ENCODE results near the gene TGFBR3L. TPM values are rescaled to one million over a fixed set of nuclear protein-coding genes. Genes with fewer than 3 reads are reported as not detected.

The TGFBR3L gene
- total and polyA plus RNA-seq, 10 of the 15 experiments (the other 5 are each of a cell fraction or from before 2014, with no cell fraction given): 0.20 to 0.23 TPM; not detected in 8

DNA sequence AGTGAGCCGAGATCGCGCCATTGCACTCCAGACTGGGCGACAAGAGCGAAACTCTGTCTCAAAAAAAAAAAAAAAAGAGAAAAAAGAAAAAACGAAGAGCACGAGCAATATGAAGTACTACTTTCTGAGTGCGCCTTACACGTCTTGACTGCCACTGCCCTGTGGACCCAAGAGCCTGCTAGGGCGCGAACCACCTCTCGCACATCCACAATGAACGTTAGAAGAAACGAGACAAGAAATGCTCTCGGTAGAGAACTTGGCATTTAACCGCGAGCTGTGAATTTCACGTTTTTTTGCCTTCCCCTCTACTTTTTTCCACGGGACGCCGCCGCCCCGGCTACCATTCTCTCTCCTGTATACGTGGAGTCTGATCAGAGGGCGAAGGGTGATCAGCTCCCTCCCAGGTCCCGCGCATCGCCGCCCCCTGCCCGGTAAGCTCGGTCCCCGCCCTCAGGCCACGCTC lies 28.4 kb downstream of the TGFBR3L start (continued):
- TF ChIP-seq, protein P1, sequence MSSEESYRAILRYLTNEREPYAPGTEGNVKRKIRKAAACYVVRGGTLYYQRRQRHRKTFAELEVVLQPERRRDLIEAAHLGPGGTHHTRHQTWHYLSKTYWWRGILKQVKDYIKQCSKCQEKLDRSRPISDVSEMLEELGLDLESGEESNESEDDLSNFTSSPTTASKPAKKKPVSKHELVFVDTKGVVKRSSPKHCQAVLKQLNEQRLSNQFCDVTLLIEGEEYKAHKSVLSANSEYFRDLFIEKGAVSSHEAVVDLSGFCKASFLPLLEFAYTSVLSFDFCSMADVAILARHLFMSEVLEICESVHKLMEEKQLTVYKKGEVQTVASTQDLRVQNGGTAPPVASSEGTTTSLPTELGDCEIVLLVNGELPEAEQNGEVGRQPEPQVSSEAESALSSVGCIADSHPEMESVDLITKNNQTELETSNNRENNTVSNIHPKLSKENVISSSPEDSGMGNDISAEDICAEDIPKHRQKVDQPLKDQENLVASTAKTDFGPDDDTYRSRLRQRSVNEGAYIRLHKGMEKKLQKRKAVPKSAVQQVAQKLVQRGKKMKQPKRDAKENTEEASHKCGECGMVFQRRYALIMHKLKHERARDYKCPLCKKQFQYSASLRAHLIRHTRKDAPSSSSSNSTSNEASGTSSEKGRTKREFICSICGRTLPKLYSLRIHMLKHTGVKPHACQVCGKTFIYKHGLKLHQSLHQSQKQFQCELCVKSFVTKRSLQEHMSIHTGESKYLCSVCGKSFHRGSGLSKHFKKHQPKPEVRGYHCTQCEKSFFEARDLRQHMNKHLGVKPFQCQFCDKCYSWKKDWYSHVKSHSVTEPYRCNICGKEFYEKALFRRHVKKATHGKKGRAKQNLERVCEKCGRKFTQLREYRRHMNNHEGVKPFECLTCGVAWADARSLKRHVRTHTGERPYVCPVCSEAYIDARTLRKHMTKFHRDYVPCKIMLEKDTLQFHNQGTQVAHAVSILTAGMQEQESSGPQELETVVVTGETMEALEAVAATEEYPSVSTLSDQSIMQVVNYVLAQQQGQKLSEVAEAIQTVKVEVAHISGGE (CRISPR knock-in tag; IDR thresholded peaks at IDR 0.05): no peak
- TF ChIP-seq, protein P2, sequence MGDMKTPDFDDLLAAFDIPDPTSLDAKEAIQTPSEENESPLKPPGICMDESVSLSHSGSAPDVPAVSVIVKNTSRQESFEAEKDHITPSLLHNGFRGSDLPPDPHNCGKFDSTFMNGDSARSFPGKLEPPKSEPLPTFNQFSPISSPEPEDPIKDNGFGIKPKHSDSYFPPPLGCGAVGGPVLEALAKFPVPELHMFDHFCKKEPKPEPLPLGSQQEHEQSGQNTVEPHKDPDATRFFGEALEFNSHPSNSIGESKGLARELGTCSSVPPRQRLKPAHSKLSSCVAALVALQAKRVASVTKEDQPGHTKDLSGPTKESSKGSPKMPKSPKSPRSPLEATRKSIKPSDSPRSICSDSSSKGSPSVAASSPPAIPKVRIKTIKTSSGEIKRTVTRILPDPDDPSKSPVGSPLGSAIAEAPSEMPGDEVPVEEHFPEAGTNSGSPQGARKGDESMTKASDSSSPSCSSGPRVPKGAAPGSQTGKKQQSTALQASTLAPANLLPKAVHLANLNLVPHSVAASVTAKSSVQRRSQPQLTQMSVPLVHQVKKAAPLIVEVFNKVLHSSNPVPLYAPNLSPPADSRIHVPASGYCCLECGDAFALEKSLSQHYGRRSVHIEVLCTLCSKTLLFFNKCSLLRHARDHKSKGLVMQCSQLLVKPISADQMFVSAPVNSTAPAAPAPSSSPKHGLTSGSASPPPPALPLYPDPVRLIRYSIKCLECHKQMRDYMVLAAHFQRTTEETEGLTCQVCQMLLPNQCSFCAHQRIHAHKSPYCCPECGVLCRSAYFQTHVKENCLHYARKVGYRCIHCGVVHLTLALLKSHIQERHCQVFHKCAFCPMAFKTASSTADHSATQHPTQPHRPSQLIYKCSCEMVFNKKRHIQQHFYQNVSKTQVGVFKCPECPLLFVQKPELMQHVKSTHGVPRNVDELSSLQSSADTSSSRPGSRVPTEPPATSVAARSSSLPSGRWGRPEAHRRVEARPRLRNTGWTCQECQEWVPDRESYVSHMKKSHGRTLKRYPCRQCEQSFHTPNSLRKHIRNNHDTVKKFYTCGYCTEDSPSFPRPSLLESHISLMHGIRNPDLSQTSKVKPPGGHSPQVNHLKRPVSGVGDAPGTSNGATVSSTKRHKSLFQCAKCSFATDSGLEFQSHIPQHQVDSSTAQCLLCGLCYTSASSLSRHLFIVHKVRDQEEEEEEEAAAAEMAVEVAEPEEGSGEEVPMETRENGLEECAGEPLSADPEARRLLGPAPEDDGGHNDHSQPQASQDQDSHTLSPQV (IDR thresholded peaks at IDR 0.05): no peak
- TF ChIP-seq ATF7 (IDR thresholded peaks at IDR 0.05; ENCODE audit: low read depth) (no peak), ETV6 (conservative IDR thresholded peaks at IDR 0.05 in 1 of 2, IDR thresholded peaks at IDR 0.05 in 1 of 2; ENCODE audit: borderline replicate concordance in 1 of 2, low read depth in 1 of 2) (no peak), SUZ12 (IDR thresholded peaks at IDR 0.05; ENCODE audit: unreplicated experiment) (no peak), TCF7 (IDR thresholded peaks at IDR 0.05; ENCODE audit: borderline replicate concordance) (no peak)
- TF ChIP-seq, protein P3, sequence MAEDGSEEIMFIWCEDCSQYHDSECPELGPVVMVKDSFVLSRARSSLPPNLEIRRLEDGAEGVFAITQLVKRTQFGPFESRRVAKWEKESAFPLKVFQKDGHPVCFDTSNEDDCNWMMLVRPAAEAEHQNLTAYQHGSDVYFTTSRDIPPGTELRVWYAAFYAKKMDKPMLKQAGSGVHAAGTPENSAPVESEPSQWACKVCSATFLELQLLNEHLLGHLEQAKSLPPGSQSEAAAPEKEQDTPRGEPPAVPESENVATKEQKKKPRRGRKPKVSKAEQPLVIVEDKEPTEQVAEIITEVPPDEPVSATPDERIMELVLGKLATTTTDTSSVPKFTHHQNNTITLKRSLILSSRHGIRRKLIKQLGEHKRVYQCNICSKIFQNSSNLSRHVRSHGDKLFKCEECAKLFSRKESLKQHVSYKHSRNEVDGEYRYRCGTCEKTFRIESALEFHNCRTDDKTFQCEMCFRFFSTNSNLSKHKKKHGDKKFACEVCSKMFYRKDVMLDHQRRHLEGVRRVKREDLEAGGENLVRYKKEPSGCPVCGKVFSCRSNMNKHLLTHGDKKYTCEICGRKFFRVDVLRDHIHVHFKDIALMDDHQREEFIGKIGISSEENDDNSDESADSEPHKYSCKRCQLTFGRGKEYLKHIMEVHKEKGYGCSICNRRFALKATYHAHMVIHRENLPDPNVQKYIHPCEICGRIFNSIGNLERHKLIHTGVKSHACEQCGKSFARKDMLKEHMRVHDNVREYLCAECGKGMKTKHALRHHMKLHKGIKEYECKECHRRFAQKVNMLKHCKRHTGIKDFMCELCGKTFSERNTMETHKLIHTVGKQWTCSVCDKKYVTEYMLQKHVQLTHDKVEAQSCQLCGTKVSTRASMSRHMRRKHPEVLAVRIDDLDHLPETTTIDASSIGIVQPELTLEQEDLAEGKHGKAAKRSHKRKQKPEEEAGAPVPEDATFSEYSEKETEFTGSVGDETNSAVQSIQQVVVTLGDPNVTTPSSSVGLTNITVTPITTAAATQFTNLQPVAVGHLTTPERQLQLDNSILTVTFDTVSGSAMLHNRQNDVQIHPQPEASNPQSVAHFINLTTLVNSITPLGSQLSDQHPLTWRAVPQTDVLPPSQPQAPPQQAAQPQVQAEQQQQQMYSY (CRISPR knock-in tag; IDR thresholded peaks at IDR 0.05): no peak

Data from GM12878 (cell line).